Mucosa of descending colon (tissue), 3 donors: ENCODE data around the gene RHOT1. TPM values are rescaled to one million over a fixed set of nuclear protein-coding genes. Genes with fewer than 3 reads are reported as not detected.

Source experiments
- ATAC-seq: fragments of 200-7000 bp; cut with Tn5 transposase; one replicate; pipeline ENCODE4 v1.9.1; 2020; ENCODE audit warnings: mild to moderate bottlenecking, moderate library complexity
- DNase-seq, 3 donors: peaks; one replicate each; pipeline ENCODE4 v3.0.0-alpha.2; 2020
- H3K36me3 ChIP-seq: fragments of 200-600 bp; one replicate; pipeline ENCODE4 v1.8.0; 2021; ENCODE audit warnings: low read depth, mild to moderate bottlenecking
- H3K4me1 ChIP-seq: fragments of 200-600 bp; one replicate; pipeline ENCODE4 v1.8.0; 2021; ENCODE audit warnings: low read depth, mild to moderate bottlenecking
- H3K4me3 ChIP-seq: fragments of 200-600 bp; one replicate; pipeline ENCODE4 v1.8.0; 2021; ENCODE audit warnings: mild to moderate bottlenecking
- H3K9me3 ChIP-seq: fragments of 200-600 bp; one replicate; pipeline ENCODE4 v1.8.0; 2021; ENCODE audit warnings: mild to moderate bottlenecking
- intact Hi-C, 2 donors: fragments of 100-400 bp; cut with DNase I in 1 of 2; cut with micrococcal nuclease in 1 of 2; formaldehyde crosslinking; loops; one replicate each; pipeline versions ENCODE4 v1.11.0 to v1.11.1; 2022; cut with DNase I, micrococcal nuclease
- total RNA-seq, 3 donors: library from RNA; stranded (reverse); fragmentation: NEBNext Ultra II Directional in 2 of 3; extraction: Animal tissue kit (Norgen Biotek cat#: 25700) in 2 of 3; gene quantifications; one replicate each; pipeline versions ENCODE4 v1.2.1 to v1.2.4, GENCODE V29; 2021 to 2023
- TF ChIP-seq, protein P1 (sequence below): fragments of 200-600 bp; IDR thresholded peaks from one replicate; pipeline ENCODE4 v1.8.0; 2022; ENCODE audit warnings: antibody characterized with exemption, mild to moderate bottlenecking
- donor health status: DM: no; HTN: no; CAD: no; lungs with moderate emphysema.
- donor health status: DM: no; HTN: no; CAD: no.
- donor health status: DM: no; HTN: yes; CAD: no.

The RHOT1 gene
- total RNA-seq, 3 donors from 2014 or later = 21.2 to 48.6 (median 21.4) TPM

DNA sequence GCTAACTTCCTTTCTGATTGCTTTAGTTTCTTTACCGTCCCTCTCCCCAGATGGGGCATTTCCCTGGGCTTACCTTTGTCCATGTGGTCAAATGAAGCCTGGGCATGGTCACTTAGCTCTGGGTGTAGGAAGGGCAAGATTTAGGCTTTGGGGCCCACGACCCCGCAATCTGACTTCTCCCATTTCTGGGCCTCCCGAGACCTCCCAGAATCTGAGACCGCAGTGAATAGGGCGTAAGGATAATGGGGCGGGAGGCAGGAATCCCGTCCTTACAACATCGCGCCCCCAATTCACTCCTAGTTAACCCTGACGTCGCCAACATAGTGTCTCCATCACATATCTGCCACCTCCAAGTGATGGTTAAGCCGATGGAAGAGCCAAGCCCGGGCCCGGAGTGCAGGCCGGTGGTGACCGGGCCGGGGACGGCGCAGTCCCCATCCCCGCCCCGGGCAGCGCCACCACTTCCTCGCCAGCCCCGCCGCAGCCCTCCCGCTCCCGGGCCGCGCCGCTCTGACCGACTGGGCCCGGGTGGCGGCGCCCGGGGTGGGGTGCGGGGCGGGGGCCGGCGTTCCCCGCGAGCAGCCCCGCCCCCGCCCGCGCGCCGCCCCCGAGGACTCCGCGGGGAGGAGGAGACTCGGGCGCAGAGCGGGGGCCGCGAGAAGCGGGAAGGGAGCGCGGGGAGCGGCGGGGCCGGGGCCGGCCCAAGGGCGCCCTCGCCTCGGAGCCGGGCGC, 123.1 kb downstream of the RHOT1 start, which contains the start of gene RHBDL3:
Gene RHBDL3, plus strand, starts transcription at position 641 of the 732 bp plus-strand sequence. CDS start 358 bp downstream, outside the sequence.
- intact Hi-C loops = loop anchor here in 1 of 2 donors (5.0 kb wide), 1 partner anchor 57 kb away; no protein-coding TSS in a partner anchor
- peak in 2 of 3 donors; percentile 24 to 49 for DNase-seq
- TF ChIP-seq, protein P1, sequence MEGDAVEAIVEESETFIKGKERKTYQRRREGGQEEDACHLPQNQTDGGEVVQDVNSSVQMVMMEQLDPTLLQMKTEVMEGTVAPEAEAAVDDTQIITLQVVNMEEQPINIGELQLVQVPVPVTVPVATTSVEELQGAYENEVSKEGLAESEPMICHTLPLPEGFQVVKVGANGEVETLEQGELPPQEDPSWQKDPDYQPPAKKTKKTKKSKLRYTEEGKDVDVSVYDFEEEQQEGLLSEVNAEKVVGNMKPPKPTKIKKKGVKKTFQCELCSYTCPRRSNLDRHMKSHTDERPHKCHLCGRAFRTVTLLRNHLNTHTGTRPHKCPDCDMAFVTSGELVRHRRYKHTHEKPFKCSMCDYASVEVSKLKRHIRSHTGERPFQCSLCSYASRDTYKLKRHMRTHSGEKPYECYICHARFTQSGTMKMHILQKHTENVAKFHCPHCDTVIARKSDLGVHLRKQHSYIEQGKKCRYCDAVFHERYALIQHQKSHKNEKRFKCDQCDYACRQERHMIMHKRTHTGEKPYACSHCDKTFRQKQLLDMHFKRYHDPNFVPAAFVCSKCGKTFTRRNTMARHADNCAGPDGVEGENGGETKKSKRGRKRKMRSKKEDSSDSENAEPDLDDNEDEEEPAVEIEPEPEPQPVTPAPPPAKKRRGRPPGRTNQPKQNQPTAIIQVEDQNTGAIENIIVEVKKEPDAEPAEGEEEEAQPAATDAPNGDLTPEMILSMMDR = no peak

DNA sequence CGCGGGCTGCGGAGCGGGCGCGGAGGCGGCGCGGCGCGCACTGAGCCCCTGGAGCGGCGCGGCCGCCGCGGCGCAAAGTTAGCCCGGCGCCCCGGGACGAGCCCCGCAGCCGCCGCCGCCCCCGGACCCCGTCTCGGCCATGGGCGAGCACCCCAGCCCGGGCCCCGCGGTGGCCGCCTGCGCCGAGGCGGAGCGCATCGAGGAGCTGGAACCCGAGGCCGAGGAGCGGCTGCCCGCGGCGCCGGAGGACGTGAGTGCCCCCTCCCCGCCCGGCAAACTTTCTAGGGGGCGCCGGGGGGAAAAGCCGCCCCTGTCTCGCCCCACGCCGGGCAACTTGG, 123.7 kb downstream of the RHOT1 start:
- ATAC-seq (no peak), DNase-seq (no peak)
- H3K9me3 ChIP-seq = no peaks in the 10 kb centered on the region
- no peak overlapping the region for H3K4me3 ChIP-seq
- TF ChIP-seq, protein P1 = no peak
- intact Hi-C loops = loop anchor here in 1 of 2 donors (5.0 kb wide), 1 partner anchor 56 kb away; no protein-coding TSS in a partner anchor
- no peaks in the 10 kb centered on the region for H3K36me3 ChIP-seq
- peaks cover 21% of the 10 kb centered on the region for H3K4me1 ChIP-seq

More for the DNA sequence above, 123.1 kb downstream of the RHOT1 start, which contains the start of gene RHBDL3:
- Histone ChIP-seq H3K9me3 (no peaks in the 10 kb centered on the region), H3K4me1 (peaks cover 21% of the 10 kb centered on the region), H3K4me3 (no peak within 1 kb of the TSS), H3K36me3 (no peaks in the 10 kb centered on the region)
- peak; percentile 46 for ATAC-seq

DNA sequence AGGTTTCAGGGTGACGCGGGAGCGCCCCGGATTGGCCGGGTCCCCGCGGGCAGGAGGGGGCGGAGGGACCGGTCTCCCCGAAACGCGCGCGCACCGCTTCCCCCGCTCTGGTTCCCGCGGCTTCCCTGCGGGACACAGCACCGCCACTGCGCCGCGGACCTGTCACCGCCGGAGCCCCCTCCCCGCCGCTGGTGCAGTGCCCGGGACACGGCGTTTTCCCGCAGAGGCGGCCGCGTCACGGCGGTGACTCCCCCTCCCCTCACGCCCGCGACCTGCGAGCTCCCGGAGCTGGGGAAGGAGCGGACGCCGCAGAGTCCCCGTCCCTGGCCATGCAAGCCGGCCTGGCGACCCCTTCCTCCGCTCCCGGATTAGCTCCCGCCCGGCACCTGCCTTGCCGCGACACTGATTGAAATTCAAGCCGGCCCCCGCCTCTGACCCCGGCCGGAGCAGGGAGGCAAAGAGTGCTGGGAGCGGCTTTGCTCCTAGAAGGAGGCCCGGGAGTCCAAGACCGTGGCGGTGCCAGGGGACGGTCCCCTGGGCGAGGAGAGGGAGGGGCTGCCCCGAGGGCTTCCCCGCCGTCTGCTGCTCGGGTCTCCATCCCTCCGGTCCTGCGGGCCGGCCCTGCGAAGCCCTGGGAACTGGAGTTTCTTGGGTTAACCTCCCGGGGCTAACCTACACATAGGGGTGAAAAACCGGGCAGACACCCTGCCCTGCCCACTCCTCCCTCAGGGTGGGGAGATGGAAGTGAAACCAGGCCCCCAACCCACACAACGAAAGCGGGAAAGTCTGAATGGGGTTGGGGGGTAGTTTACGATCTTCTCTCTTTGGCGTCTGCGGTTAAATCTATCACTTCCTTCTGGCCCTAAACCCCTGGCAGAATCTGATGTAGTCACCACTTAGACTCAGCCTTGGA, 124.3 kb downstream of the RHOT1 start:
- Histone ChIP-seq H3K9me3 (no peaks in the 10 kb centered on the region), H3K36me3 (no peaks in the 10 kb centered on the region), H3K4me1 (peaks cover 21% of the 10 kb centered on the region), H3K4me3 (no peak overlapping the region)
- TF ChIP-seq, protein P1 = no peak
- ATAC-seq (no peak), DNase-seq (peak in 1 of 3 donors; percentile 37)
- intact Hi-C loops = loop anchor here in 1 of 2 donors (5.0 kb wide), 1 partner anchor 56 kb away; no protein-coding TSS in a partner anchor

DNA sequence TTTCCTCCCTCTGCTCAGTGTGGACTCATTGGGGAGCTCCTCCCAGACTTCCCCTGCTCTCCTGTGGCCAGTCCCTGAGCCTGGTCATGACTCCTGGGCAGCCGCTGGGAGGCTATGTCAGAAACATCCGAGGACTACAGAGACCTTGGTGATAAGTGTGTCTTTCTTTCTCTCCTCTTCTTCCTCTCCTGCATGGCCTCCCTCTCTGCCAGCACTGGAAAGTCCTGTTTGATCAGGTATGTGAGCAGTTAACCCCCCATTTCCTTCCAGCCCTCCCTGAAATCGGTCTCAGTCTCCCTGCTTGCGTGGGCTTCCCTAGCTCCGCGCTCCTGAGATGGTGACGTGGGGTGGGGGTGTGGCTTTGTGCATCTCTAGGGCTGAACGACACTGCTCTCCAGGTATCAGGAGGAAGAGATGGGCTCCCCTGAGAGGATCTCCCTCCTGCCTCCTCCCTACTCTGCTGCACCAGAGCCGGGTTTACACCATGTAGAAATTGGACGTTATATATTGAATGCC, 125.4 kb downstream of the RHOT1 start:
- H3K4me3 ChIP-seq = no peak overlapping the region
- peaks cover 21% of the 10 kb centered on the region for H3K4me1 ChIP-seq
- intact Hi-C loops = loop anchor here in 1 of 2 donors (5.0 kb wide), 1 partner anchor 55 kb away; no protein-coding TSS in a partner anchor
- no peak for DNase-seq
- H3K36me3 ChIP-seq = no peaks in the 10 kb centered on the region
- peak; percentile 35 for ATAC-seq
- TF ChIP-seq, protein P1 = no peak
- H3K9me3 ChIP-seq = no peaks in the 10 kb centered on the region

DNA sequence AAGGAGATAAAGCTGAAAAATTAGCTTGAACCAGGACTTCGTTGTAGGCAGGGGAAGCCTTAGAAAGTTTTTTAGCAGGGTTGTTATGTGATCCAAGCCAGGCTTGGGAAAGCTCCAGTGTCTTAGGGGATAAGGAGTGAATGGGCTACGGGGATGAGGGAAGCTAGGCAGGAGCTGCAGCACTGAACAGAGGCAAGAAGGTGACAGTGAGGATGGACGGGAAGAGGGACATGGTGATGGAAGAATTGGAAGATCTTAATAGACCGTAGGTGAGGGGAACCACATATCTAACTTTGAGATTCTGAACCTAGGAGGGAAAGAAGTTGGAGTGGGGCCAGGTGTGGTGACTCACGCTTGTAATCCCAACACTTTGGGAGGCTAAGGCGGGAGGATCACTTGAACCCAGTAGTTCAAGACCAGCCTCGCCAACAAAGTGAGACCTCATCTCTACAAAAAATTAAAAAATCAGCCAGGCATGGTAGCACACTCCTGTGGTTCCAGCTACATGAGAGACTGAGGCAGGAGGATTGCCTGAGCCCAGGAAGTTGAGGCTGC, 126.5 kb downstream of the RHOT1 start:
- DNase-seq (no peak), ATAC-seq (no peak)
- TF ChIP-seq, protein P1 = no peak
- Histone ChIP-seq H3K4me3 (no peak overlapping the region), H3K36me3 (no peaks in the 10 kb centered on the region), H3K9me3 (no peaks in the 10 kb centered on the region), H3K4me1 (peaks cover 21% of the 10 kb centered on the region)
- intact Hi-C loops = loop anchor here in 1 of 2 donors (5.0 kb wide), 1 partner anchor 53 kb away; no protein-coding TSS in a partner anchor
